AG09309 (cell line): Measurements from ENCODE around the gene RETN.

Experiments
- DNase-seq: peaks from one replicate; pipeline ENCODE4 v3.0.0-alpha.2; 2010; ENCODE audit warnings: low read depth
- H3K4me3 ChIP-seq: 2 replicates; pipeline ENCODE4 v1.5.1; 2011; ENCODE audit warnings: mild to moderate bottlenecking, low read depth, low read length, moderate library complexity; ENCODE audit not compliant: control insufficient read depth
- TF ChIP-seq, protein P1 (sequence below): IDR thresholded peaks from 2 replicates; pipeline ENCODE4 v1.5.1; 2011; ENCODE audit warnings: mild to moderate bottlenecking, low read depth, low read length, inconsistent platforms; ENCODE audit not compliant: insufficient read depth, control insufficient read depth; ENCODE audit errors: missing control alignments

Gene RETN

DNA sequence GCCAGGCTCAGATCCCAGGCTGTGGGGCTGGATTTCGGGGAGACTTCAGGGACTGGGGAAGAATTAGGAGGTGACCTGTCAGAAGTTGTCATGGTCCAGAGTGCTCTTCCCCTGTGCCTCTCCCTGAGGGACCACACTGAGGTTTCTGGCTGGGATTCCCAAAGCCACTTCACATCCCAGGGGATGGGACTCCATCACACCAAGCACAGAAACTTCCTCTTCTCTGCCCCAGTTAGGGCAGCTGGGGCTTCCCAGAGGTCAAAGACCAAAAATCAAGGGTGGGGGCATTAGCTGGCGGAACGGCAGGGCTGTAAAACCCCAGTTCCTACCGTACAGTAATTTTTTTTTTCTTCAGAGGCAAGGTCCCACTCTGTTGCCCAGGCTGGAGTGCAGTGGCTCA lies 25.6 kb downstream of the RETN start:
- DNase-seq = no peak
- H3K4me3 ChIP-seq = no peak overlapping the region
- TF ChIP-seq, protein P1, sequence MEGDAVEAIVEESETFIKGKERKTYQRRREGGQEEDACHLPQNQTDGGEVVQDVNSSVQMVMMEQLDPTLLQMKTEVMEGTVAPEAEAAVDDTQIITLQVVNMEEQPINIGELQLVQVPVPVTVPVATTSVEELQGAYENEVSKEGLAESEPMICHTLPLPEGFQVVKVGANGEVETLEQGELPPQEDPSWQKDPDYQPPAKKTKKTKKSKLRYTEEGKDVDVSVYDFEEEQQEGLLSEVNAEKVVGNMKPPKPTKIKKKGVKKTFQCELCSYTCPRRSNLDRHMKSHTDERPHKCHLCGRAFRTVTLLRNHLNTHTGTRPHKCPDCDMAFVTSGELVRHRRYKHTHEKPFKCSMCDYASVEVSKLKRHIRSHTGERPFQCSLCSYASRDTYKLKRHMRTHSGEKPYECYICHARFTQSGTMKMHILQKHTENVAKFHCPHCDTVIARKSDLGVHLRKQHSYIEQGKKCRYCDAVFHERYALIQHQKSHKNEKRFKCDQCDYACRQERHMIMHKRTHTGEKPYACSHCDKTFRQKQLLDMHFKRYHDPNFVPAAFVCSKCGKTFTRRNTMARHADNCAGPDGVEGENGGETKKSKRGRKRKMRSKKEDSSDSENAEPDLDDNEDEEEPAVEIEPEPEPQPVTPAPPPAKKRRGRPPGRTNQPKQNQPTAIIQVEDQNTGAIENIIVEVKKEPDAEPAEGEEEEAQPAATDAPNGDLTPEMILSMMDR = no peak

DNA sequence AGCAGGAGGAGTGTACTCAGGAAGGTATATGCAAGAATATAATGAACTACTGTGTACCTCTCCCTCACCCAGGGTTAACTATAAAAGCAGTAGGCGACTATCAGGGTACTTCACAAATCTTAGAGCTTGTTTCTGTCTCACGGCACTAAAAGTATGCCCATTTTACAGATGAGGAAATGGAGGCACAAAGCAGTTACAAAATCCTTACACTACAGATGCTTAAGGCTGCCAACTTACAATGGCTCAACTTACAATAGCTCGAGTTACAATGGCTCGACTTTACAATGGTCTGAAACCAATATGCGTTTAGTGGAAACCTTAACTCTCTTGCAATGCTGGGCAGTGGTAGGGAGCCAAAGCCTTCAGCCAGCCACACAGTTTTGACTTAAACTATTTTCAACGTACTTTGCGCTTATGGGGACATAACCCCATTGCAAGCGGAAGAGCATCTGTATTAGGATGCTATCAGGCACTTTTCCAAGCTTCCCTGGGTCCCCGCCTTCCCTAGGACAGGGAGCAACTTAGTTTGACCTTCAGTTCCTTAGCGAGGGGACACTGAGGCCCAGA lies 29.0 kb downstream of the RETN start:
- no peak for DNase-seq
- H3K4me3 ChIP-seq = no peak overlapping the region
- TF ChIP-seq, protein P1 = no peak

GRCh38 chr19:7698583-7698982 lies 29.7 kb downstream of the RETN start:
- DNase-seq = no peak
- TF ChIP-seq, protein P1 = no peak
- H3K4me3 ChIP-seq = no peak overlapping the region

DNA sequence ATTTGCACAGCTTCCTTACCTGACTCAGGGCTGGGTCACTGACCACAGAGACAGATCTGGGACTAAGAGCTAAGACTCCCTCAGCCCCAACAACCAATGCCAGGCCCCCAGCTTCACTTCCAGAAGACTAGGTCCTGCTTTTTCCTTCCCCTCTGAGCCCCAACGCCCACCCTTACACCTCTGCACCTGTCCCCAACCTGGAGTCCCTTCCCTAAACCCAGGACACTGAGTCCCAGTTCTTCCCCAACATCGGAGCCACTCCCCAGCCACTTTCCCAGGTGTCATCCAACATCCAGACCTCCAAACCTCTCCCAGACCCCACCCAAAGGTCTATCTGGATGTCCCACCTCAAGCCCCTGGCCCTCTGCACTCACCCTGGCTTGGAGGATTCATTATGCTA lies 30.2 kb downstream of the RETN start:
- H3K4me3 ChIP-seq = no peak overlapping the region
- no peak for DNase-seq
- TF ChIP-seq, protein P1 = no peak

DNA sequence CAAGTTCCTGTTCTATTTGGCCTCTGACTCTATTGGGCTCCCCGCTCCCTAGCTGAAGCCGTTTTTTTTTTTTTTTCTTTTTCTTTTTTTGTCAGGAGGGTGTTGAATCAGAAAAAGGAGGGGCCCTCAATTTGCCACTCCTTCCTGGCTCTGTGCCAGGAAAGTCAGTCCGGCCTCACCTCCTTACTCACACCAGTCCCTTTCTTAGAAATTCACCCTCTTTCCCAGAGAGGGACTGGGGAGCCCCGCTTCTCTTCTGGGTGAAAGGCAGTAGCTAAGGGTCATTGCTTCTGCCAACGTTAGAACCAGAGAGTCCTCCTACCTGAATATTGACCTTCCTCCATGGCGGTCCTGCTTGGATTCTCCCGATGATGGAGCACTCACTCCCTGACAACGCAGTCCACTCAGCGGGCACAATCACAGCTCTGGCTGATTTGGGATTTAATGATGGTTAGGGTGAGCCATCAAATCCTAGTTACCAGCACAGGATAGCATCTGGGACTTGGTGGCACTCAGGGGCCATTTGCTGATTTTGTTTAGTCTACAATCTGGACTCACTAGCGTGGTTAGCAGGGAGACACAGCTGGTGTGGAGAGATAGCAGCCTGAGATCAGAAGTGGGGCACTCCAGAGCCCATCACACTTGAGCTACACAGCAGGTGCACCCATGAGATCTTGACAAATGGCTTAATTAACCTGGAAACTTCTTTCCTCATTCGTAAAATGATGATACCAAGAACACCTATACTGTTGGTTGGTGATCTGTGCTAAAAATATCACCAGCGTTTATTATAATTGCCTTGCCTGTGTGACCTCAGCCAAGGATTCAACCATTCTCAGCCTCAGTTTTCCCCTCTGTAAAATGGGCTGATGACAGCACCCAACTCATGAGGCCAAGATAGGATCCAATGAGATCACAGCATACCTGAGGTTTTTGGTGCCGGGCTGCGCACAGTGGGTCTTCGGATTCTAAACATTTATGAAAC lies 30.9 kb downstream of the RETN start:
- no peak overlapping the region for H3K4me3 ChIP-seq
- DNase-seq = no peak
- TF ChIP-seq, protein P1 = no peak

GRCh38 chr19:7701049-7701653 lies 32.3 kb downstream of the RETN start:
- DNase-seq = no peak
- TF ChIP-seq, protein P1 = no peak
- no peak overlapping the region for H3K4me3 ChIP-seq
